Glutamatergic neuron (in vitro differentiated cells): ENCODE data around the gene GCH1. TPM values are rescaled to one million over a fixed set of nuclear protein-coding genes. Genes with fewer than 3 reads are reported as not detected.

Experiments used
- DNase-seq: peaks from one replicate; pipeline ENCODE4 v3.0.0; 2022
- H3K27ac Mint-ChIP-seq: one replicate; pipeline ENCODE4 v1.8.0; 2020; ENCODE audit warnings: mild to moderate bottlenecking, mixed read lengths, inconsistent platforms; ENCODE audit not compliant: unreplicated experiment
- H3K27me3 Mint-ChIP-seq: one replicate; pipeline ENCODE4 v1.8.0; 2020; ENCODE audit warnings: mild to moderate bottlenecking, moderate library complexity, mixed read lengths, inconsistent platforms; ENCODE audit not compliant: unreplicated experiment
- H3K36me3 Mint-ChIP-seq: one replicate; pipeline ENCODE4 v1.8.0; 2020; ENCODE audit warnings: mild to moderate bottlenecking, mixed read lengths, inconsistent platforms; ENCODE audit not compliant: unreplicated experiment
- H3K4me1 Mint-ChIP-seq: one replicate; pipeline ENCODE4 v1.8.0; 2020; ENCODE audit warnings: mild to moderate bottlenecking, low read depth, mixed read lengths, inconsistent platforms; ENCODE audit not compliant: unreplicated experiment
- H3K4me3 Mint-ChIP-seq: one replicate; pipeline ENCODE4 v1.8.0; 2020; ENCODE audit warnings: mild to moderate bottlenecking, mixed read lengths, inconsistent platforms; ENCODE audit not compliant: unreplicated experiment
- H3K9me3 Mint-ChIP-seq: one replicate; pipeline ENCODE4 v1.8.0; 2020; ENCODE audit warnings: mild to moderate bottlenecking, moderate library complexity, mixed read lengths, inconsistent platforms; ENCODE audit not compliant: unreplicated experiment
- CTCF ChIP-seq: fragments of 200-600 bp; sonication (generic); IDR thresholded peaks from one replicate; pipeline ENCODE4 v1.5.0; 2021; ENCODE audit not compliant: partially characterized antibody, unreplicated experiment
- total RNA-seq: library from RNA; stranded (reverse); fragmentation: NEBNext Ultra II Directional; extraction: Animal tissue kit (Norgen Biotek cat#: 25700); gene quantifications from one replicate; pipeline ENCODE4 v1.2.1, GENCODE V29; 2021; ENCODE audit not compliant: unreplicated experiment

GCH1 gene
- total RNA-seq, 1 donor from 2014 or later: 2.4 TPM

GRCh38 chr14:54818201-54819133 is 84.2 kb downstream of the GCH1 start:
- Mint-ChIP-seq H3K27me3 (peaks cover 1% of the 10 kb centered on the region), H3K36me3 (no peaks in the 10 kb centered on the region), H3K27ac (no peak overlapping the region), H3K4me1 (no peaks in the 10 kb centered on the region), H3K4me3 (no peak overlapping the region), H3K9me3 (peaks cover 2% of the 10 kb centered on the region)
- no peak for TF ChIP-seq CTCF
- DNase-seq: no peak

- Mint-ChIP-seq H3K27ac (no peak overlapping the region), H3K4me1 (no peaks in the 10 kb centered on the region), H3K36me3 (no peaks in the 10 kb centered on the region), H3K27me3 (peaks cover 1% of the 10 kb centered on the region), H3K9me3 (peaks cover 4% of the 10 kb centered on the region), H3K4me3 (no peak overlapping the region)
- TF ChIP-seq CTCF: no peak
- DNase-seq: no peak
Measured at GRCh38 chr14:54817506-54817905, 85.1 kb downstream of the GCH1 start.

GRCh38 chr14:54816450-54816849 is 86.2 kb downstream of the GCH1 start:
- Mint-ChIP-seq H3K36me3 (no peaks in the 10 kb centered on the region), H3K9me3 (peaks cover 4% of the 10 kb centered on the region), H3K4me1 (no peaks in the 10 kb centered on the region), H3K4me3 (no peak overlapping the region), H3K27ac (no peak overlapping the region), H3K27me3 (peaks cover 1% of the 10 kb centered on the region)
- TF ChIP-seq CTCF: no peak
- DNase-seq: no peak

- H3K9me3 Mint-ChIP-seq: peaks cover 3% of the 10 kb centered on the region
- no peaks in the 10 kb centered on the region for H3K27me3 Mint-ChIP-seq
- H3K4me3 Mint-ChIP-seq: no peak overlapping the region
- no peaks in the 10 kb centered on the region for H3K4me1 Mint-ChIP-seq
- no peak for DNase-seq
- no peak for TF ChIP-seq CTCF
- no peak overlapping the region for H3K27ac Mint-ChIP-seq
- no peaks in the 10 kb centered on the region for H3K36me3 Mint-ChIP-seq
Measured at GRCh38 chr14:54815515-54815914, 87.1 kb downstream of the GCH1 start.

- Mint-ChIP-seq H3K36me3 (no peaks in the 10 kb centered on the region), H3K27me3 (no peaks in the 10 kb centered on the region), H3K27ac (no peak overlapping the region), H3K4me3 (no peak overlapping the region), H3K9me3 (peaks cover 2% of the 10 kb centered on the region), H3K4me1 (no peaks in the 10 kb centered on the region)
- TF ChIP-seq CTCF: no peak
- no peak for DNase-seq
Measured at GRCh38 chr14:54815016-54815415, 87.6 kb downstream of the GCH1 start.
